Psoas muscle (tissue), 8 donors: ENCODE results near the gene EMX1. TPM values are rescaled to one million over a fixed set of nuclear protein-coding genes. Genes with fewer than 3 reads are reported as not detected.

Experiments
- ATAC-seq, 4 donors: fragments of 200-7000 bp; cut with Tn5 transposase; one replicate each; pipeline ENCODE4 v1.9.1; 2020; ENCODE audit warnings: moderate library complexity in 3 of 4, mild to moderate bottlenecking in 2 of 4
- DNase-seq, 2 donors: peaks; one replicate each; pipeline ENCODE4 v3.0.0-alpha.2; 2020
- H3K27ac ChIP-seq: fragments of 200-600 bp; one replicate; pipeline ENCODE4 v1.8.0; 2022
- H3K27me3 ChIP-seq, 3 donors: fragments of 200-600 bp in 1 of 3; one replicate each; pipeline versions ENCODE4 v1.6.1 to v1.8.0; 2013 to 2022; ENCODE audit warnings: low read length in 2 of 3, mild to moderate bottlenecking in 2 of 3, moderate library complexity in 1 of 3; ENCODE audit not compliant: insufficient read depth in 3 of 3
- H3K36me3 ChIP-seq, 2 donors: fragments of 200-600 bp in 1 of 2; one replicate each; pipeline versions ENCODE4 v1.6.1 to v1.8.0; 2013 to 2022; ENCODE audit warnings: low read depth in 1 of 2, mild to moderate bottlenecking in 1 of 2, moderate library complexity in 1 of 2; ENCODE audit not compliant: insufficient read depth in 1 of 2
- H3K4me1 ChIP-seq: fragments of 200-600 bp; one replicate; pipeline ENCODE4 v1.8.0; 2022
- H3K4me3 ChIP-seq: fragments of 200-600 bp; one replicate; pipeline ENCODE4 v1.8.0; 2022; ENCODE audit warnings: mild to moderate bottlenecking
- H3K9me3 ChIP-seq: fragments of 200-600 bp; one replicate; pipeline ENCODE4 v1.8.0; 2022
- WGBS, 3 donors: extraction: QIAGEN DNeasy Blood & Tissue Kit; methylation state at CpG; one replicate each; pipeline versions ENCODE4 v1.1.6 to v1.1.7; 2013; 5-methylcytosine and 5-hydroxymethylcytosine counted together
- intact Hi-C, 2 donors: fragments of 100-400 bp; cut with DNase I; formaldehyde crosslinking; loops; one replicate each; pipeline versions ENCODE4 v1.11.0 to v1.14.2; 2022
- polyA plus RNA-seq, 3 donors: library from polyadenylated mRNA; stranded (reverse); fragments of 200-250 nt; gene quantifications; one replicate each; pipeline ENCODE4 v1.2.3, GENCODE V29; 2013
- total RNA-seq, 4 donors: library from RNA; stranded (reverse); fragmentation: NEBNext Ultra II Directional in 2 of 4; extraction: Animal tissue kit (Norgen Biotek cat#: 25700) in 2 of 4; gene quantifications; one replicate each; pipeline versions ENCODE4 v1.2.1 to v1.2.4, GENCODE V29; 2021 to 2023
- TF ChIP-seq, protein P1 (sequence below): fragments of 200-600 bp; IDR thresholded peaks from one replicate; pipeline ENCODE4 v1.8.0; 2022; ENCODE audit warnings: antibody characterized with exemption
- donor health status: healthy with polysubstance abuse.
- donor health status: DM: no; HTN: no; CAD: no; lungs with moderate emphysema.
- donor health status: Bipolar disorder and iron deficiency.
- donor health status: healthy.
- donor health status: DM: yes; HTN: yes; CAD: no.
- donor health status: DM: no; HTN: no; CAD: no.
- donor health status: DM: no; HTN: no; CAD: no.
- donor health status: DM: yes; HTN: yes; CAD: no.

EMX1 gene
- total and polyA plus RNA-seq, 7 donors = 0.01 TPM; not detected in 6

DNA sequence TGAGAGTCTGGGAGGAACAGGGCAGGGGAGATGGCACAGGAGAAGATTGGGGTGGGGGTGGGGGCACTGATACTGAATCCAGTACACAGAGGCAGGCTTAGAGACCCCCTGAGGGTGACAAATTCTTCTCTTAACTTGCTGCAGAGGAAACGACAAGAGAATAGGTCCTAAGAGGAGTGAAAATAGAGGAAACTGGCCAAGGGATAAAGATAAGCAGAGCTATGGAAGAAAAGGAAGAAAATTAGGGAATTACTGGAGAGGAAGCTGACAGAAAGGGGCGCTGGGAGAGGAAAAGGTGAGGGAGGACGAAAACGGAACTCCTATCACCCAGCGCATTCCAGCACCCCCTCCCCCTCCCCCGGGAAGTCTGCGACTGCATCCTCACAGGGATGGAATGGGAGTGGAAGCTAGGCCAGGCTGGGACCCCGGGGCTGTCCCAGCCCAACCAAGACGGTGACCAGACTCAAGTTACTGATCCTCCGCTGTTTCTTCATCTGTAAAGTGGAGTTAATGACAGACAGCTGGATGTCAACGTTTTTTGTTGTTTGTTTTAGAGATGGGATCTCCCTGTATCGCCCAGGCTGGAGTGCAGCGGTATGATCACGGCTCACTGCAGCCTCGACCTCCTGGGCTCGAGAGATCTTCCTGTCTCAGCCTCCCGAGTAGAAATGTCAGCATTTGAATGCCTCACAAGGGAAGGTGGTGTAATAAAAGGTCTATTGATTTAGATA is 2.6 kb upstream of the EMX1 start:
- DNase-seq (no peak), ATAC-seq (no peak)
- Histone ChIP-seq H3K27ac (no peak overlapping the region), H3K36me3 (no peaks in the 10 kb centered on the region), H3K4me3 (no peak overlapping the region), H3K4me1 (peaks cover 31% of the 10 kb centered on the region), H3K9me3 (no peaks in the 10 kb centered on the region), H3K27me3 (peaks cover 17 to 96% (median 62%) of the 10 kb centered on the region in 3 donors)
- intact Hi-C loops = no loop called here
- WGBS, 3 donors = 8 to 15% (median 13%) methylated on average over 17 of the region's 17 CpGs
- TF ChIP-seq, protein P1, sequence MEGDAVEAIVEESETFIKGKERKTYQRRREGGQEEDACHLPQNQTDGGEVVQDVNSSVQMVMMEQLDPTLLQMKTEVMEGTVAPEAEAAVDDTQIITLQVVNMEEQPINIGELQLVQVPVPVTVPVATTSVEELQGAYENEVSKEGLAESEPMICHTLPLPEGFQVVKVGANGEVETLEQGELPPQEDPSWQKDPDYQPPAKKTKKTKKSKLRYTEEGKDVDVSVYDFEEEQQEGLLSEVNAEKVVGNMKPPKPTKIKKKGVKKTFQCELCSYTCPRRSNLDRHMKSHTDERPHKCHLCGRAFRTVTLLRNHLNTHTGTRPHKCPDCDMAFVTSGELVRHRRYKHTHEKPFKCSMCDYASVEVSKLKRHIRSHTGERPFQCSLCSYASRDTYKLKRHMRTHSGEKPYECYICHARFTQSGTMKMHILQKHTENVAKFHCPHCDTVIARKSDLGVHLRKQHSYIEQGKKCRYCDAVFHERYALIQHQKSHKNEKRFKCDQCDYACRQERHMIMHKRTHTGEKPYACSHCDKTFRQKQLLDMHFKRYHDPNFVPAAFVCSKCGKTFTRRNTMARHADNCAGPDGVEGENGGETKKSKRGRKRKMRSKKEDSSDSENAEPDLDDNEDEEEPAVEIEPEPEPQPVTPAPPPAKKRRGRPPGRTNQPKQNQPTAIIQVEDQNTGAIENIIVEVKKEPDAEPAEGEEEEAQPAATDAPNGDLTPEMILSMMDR = no peak

DNA sequence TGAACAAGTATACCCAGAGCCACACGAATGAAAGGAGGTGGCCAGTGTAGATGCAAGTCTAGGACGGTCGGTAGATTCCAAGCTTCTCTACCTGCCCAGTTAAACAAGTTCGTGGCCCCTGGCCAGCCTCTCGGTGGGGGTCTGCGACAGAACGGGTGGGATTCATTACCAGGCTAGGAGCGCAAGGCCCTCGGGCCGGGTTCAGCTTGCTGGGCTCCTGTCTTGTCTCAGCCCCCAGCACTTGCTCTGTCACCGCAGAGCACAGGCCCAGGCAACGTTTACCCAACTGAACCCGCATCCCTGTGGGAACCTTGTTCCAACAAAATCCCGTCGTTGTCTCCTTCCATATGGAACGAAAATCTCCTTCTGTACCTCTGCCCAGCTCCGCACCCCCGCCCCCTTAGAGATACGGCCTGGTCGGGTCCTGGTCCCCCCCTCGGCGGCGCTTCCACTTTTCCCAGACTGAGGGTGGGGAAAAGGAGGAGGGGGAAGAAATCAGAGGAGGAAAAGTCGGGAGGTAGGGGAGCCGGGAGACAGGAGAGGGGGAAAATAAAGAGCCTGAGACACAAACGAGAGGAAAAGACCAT is 1.9 kb upstream of the EMX1 start:
- WGBS, 3 donors = 3 to 7% (median 5%) methylated on average over 24 to 26 of the region's 26 CpGs
- no peak overlapping the region for H3K27ac ChIP-seq
- ATAC-seq (no peak), DNase-seq (no peak)
- intact Hi-C loops = no loop called here
- H3K4me1 ChIP-seq = peaks cover 38% of the 10 kb centered on the region
- peak overlapping the region; percentile 66 for H3K4me3 ChIP-seq
- H3K9me3 ChIP-seq = no peaks in the 10 kb centered on the region
- no peaks in the 10 kb centered on the region for H3K36me3 ChIP-seq
- TF ChIP-seq, protein P1 = no peak
- H3K27me3 ChIP-seq = peaks cover 13 to 97% (median 68%) of the 10 kb centered on the region in 3 donors

DNA sequence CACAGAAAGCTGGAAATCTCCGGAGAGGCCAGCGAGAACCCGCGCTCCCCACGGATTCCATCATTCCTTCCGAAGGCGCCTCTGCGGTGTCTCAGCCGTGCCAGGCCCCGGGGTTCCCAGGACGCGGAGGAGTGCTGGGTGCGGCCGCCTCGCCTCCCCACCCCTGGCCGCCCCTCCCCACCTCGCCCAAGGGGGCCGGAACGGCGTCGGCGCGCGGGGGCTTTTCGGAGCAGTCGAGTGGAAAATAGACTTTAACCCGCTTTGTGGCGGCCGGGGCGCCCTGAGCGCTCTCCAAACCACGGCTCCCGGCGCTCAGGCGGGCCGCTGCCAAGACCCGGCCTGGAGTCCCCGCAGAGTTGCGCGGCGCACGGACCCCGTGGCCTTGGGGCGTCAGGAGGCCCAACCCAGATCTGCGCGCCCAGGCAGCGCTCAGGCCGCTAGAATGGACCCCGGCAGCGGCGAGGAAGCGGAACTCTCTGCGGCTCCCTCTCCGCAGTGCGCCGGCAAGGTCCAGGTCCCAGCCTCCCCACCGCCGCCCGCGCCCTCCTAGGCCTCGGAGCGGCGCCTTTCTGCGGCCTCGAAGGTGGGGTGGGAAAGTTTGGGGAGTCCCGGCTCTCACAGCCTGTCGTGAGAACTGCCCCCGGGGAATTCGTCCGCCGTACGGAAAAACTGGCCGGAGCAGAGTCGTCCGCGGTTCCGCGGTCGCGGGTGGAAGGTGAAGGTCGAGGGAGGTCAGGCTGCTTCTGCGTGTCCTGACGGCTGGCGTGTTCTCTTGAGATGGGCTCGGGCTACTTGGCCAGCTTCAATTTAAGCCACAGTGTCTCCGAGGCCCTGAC is 1.2 kb upstream of the EMX1 start:
- ATAC-seq (peak; percentile 59 to 74 (median 72)), DNase-seq (peak in 1 of 2 donors; percentile 51)
- Histone ChIP-seq H3K9me3 (no peaks in the 10 kb centered on the region), H3K36me3 (no peaks in the 10 kb centered on the region), H3K4me1 (peaks cover 38% of the 10 kb centered on the region), H3K27ac (no peak overlapping the region), H3K4me3 (peak overlapping the region; percentile 66), H3K27me3 (peaks cover 7 to 97% (median 75%) of the 10 kb centered on the region in 3 donors)
- intact Hi-C loops = no loop called here
- TF ChIP-seq, protein P1 = no peak
- 1% methylated on average over 53 to 86 of the region's 86 CpGs for WGBS, 3 donors

DNA sequence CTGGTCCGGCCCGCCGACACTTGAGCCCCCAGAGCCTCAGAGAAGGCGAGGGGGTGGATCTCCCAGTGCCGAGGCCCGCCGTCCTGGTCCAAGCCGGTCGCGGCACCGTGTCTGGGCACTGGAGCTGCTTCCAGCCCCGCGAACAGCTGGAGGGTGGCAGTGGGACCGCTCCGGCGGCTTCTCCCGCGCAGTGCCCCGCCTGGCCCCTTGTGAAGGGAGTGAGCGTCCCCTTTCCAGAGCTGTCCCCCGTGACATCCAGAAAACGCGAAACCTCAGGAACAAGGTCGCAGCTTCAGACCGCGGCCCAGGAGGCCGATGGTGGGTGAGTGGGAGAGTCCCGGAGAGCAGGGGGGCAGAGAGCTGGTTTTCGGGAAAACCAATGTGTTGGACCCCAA is 579 bp upstream of the EMX1 start:
- no peak overlapping the region for H3K27ac ChIP-seq
- peaks cover 38% of the 10 kb centered on the region for H3K4me1 ChIP-seq
- TF ChIP-seq, protein P1 = no peak
- intact Hi-C loops = no loop called here
- no peaks in the 10 kb centered on the region for H3K36me3 ChIP-seq
- H3K9me3 ChIP-seq = no peaks in the 10 kb centered on the region
- peaks cover 5 to 97% (median 79%) of the 10 kb centered on the region in 3 donors for H3K27me3 ChIP-seq
- DNase-seq = no peak
- WGBS, 3 donors = 0 to 2% (median 1%) methylated on average over 28 to 29 of the region's 29 CpGs
- ATAC-seq = peak; percentile 6 to 37 (median 7)
- peak overlapping the region; percentile 66 for H3K4me3 ChIP-seq
